Stimulated activated CD8-positive, alpha-beta memory T cell treated with anti-CD3 and anti-CD28 coated beads, Interleukin-2, amount 100 ng/mL, for 48 hours (primary cell): ENCODE data around the gene WDR59.

Experiments
- DNase-seq, 2 donors: peaks; one replicate each; pipeline ENCODE4 v3.0.0-alpha.2; 2020; ENCODE audit warnings: low read depth in 2 of 2

Gene WDR59

DNA sequence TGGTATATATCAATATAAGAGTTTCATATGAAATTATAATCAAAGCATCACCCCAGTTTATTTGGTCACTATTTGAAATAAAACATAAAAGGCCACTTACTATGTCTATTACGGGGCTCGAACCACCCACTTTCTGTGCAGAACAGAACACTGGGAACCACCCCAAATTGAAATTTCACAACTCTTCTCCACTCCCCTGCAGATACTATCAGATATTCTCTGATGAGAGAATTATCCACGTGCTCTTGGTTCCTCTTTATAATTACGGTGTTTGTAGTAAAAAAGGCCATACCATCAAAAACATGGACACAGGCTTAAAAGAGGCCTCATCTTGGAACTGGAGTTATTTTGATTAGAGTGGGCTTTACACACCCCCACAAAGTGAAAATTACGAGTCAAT lies 82.8 kb downstream of the WDR59 start:
- no peak for DNase-seq

DNA sequence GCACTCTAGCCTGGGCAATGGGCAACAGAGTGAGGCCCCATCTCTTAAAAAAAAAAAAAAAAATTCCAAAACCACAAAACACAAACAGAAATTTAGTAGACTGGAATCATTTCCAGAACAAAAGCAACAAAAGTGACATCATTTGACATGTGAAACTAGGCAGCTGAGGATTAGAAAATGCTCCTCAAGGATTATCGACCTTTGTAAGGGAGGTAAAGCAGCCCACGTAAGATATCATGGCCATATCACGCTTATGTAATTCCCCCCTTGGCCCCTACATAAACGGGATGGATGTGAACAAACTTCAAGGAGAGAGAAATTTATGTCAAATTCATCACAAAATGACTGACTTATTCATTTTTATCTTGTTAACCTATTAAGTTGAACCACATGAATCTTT lies 83.3 kb downstream of the WDR59 start:
- DNase-seq: no peak

DNA sequence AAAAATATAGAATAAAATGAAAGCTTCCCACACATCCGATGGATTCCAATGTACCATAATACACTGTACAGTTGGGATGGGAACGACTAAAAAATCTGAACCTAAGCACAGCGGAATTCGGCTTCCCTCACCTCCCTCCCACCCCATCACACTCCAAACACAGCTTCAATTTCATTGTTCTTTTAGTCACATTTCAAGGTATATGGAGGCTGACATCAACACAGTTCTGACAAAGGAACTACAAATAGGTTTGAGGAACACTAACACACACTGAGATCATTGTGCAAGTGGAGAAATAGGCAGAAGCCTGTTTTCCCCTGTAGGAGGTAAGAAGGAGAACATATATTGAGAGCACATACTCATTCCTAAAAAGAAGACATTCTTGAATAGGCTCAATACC lies 85.1 kb downstream of the WDR59 start:
- DNase-seq: no peak

DNA sequence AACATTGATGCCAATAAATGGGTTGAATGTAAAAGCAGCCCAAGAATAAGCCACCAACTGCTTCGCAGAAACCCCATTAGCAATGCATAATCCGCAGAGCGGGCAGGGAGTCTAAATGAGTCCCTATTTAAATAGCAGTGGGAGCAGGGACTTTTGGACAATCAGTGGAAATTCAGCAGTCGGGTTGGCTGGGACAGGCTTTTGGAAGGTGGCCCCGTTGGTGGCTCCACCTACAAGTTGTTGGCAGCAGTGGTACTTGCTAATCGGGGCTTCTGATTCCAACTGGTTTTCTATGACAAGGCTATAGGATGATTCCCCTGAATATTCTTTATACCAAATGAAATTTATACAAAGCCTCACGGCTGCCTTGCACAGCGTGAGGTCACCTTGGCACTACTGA lies 86.3 kb downstream of the WDR59 start:
- DNase-seq: no peak

DNA sequence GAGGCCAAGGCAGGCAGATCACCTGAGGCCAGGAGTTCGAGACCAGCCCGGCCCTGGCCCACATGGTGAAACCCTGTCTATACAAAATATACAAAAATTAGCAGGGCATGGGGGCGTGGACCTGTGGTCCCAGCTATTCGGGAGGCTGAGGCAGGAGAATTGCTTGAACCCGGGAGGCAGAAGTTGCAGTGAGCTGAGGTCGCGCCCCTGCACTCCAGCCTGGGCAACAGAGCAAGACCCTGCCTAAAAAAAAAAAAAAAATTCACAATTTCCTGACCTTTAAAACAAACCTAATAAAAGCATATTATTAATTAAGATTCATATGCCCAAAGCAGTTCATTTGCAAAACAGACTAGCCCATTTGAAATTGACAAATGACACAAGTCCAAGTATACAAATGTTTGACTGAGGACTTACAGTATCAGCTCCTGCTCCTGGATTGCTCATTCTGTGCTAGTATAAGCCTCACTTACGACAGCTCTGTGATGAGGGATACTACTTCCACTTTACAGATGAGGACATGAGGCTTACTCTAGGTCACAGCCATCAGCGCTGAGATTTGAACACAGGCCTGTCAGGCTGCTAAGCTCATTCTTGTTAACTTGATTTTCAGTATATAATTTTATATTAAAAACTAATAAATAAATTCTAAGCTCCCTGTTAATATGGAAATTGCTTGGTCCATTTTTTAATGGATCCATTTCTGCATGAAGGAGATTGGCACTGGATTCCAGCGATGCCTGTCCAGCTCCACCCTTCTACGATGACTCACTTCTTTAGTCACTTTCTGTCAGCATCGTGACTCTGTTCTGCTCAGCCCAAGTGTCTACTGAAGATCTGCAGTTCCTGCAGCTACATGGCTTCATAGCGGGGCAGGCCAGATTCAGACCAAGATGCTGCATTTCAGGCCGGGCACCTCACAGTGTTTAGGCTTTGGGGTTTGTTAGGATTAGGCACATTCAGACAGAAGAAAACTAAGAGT lies 88.2 kb downstream of the WDR59 start:
- no peak for DNase-seq

DNA sequence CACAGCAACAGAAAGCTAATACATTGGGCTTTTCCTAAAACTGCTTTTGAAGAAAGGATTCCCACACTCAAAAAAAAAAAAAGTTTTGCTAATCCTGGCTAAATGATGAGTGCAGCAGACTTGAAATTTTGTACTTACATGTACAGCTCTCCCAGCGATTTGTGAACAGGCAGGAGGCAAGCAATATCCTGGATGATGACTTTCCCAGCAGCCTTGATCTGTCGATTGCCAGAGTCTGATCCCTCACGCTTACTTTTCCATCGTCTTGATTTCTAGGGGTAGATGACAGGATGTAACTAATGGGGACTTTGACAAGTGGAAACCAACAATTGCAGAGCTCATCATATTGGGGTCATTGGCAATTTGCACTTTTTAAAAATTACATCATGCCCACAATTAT lies 91.4 kb downstream of the WDR59 start:
- DNase-seq: no peak

DNA sequence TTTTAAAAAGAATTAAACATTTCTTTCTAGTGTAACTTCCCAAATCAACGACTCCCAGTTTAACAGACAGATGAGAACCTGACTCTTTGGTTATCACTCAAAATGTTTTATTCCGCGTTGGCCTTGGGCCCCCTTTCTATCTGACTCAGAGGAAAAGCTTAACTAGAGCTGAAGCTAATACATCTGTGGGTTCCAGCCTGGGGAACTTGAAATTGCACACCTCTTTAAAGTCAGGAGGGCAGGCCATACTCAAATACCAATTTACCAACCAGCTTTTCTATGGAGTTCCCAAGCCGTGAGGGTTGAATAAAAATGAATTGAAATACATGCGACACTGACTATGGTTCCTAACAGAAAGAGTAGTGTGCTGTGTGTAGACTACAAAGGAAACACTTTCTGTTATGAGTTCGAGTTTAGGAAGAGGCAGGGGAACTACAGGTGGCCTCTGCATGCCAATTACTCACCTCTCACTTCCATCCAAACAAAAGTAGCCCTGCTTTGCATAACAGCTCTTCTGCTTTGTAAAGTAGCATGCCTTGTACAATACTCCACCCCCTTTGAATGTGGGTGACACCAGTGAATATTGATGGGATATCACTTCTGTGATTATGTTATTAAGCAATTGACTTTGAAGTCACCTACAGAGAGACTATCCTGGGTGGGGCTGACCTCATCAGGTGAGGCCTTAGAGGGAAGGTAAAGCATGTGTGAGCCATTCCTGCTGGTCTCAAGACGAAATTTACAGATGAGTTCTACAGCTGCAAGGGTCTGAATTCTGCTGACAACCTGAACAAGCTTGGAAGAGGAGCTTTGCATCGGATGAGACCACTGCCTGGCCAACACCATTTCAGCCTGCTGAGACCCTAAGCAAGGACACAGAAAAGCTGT lies 92.1 kb downstream of the WDR59 start:
- no peak for DNase-seq

DNA sequence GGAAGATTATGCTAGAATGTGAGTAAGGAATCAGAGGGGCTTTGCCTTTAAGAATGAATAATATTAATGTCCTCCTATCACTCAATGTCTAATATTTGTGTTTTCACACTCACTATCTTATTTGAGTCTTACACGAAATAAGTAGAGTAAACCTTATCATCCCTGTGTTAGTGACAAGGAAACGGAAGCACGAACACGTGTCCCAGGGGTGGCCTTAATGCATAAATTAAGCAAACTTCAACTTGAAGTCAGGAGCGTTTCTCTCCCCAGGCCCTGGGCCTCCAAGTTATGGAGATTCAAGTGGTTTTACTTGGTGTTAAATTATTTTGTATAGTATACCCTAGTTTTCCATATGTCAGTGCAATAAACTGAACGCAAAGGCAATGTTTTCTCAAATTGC lies 96.0 kb downstream of the WDR59 start:
- DNase-seq: no peak

DNA sequence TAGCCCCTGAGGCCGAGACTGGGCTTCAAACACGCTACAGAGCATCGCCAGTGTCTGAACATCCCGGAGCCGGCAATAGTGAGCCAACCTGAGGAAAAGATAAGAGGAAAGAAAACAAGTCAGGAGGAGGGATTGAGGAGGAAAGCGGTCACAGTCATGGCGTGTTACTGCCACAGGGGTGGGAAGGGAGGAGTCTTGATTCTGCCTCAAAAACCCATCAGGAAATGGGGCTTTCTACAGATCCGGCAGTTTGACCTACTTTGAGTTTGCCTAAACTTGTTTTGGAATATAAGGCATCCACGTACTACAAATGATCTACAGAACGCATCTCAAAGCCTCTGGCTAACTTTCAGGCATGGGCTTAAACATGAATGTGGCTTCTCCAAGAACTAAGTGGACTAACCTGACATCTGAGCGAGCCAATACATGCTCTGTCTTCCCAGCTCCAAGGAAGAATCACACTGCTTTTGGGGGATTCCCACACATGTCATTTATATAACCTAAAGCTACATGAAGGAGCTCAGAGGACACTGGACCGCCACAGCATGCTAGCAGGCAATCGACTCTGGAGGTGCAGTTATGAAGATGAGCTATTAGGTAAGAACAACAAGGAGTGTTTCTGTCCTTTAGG lies 96.6 kb downstream of the WDR59 start:
- DNase-seq: no peak

DNA sequence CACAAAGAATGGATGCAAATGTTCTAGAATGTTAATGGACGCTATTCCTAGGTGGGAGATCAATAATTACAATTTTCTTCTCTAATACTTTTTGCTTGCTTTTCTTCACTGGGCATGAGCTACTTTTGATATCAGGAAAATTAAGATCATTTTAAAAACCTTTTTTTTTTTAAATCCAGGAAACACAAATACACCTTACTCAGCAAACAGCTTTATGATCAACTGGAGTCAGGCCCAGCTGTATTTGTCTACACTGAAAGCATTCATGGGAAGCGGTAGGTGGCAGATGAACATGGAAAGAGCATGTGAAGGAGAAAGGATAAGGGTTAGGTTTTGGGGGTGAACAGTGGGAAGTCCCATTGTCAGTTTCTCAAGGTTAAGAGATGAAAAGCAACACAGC lies 97.8 kb downstream of the WDR59 start:
- DNase-seq: no peak

DNA sequence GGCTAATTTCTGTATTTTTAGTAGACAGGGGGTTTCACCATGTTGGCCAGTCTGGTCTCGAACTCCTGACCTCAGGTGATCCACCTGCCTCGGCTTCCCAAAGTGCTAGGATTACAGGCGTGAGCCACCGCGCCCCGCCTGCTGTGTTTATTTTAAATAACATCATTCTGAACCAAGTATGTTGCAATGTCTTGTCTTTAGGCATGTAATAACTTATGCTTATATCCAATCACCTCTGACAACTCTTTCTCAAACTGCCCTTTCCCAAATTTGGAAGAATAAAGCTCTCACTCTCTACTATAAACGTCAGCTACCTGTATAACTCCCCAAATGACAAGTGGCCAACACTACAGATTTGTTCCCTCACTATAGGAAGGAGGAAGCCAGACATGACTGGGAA lies 107.2 kb downstream of the WDR59 start:
- no peak for DNase-seq

DNA sequence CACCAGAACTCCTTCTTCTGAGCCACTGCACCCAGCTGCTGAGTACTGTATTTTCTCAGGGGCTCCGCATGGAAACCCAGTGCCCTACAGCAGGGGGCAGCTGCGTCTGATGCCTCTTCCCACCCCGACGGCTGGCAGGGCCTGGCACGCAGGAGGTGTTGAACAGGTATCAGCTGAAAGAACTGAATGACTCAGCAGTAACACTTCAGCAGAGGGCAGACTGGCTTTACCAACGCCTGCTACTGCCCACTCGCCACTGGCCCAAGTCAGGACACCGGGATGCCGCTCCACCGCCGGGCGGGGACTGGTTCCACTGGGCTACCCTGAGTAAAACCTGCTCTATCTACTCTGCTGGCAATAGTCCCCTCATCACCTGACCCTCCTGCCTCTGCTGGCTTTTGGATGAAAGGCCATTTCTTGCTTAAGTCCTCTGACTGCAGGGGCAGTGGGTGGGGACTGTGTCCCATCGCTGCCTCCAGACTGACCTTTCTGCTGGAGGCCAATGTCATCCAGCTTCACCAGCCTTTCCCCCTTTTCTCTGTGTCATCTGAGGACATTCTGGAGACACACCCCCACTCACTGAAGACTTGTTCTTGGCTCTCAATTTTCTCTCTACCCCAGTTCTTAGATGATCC lies 109.9 kb downstream of the WDR59 start:
- DNase-seq: no peak

DNA sequence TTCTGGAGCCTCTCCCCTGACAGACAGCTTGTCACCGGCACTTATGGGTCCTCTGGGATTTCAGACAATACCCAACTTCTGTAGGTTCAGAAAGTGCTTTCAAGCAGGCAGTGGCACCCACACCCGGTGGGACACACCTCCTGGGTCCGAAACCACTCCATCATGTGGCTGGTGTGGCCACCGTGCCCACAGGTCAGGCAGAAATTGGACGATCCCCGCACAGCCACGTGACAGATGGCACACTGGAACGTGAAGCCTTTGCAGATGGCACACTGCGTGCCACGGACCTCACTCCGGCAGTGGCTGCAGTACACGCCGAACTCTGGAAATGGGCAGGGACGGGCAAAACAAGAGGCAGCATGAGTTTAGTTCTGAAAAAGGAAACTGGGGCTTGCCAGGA lies 110.8 kb downstream of the WDR59 start:
- DNase-seq: no peak

DNA sequence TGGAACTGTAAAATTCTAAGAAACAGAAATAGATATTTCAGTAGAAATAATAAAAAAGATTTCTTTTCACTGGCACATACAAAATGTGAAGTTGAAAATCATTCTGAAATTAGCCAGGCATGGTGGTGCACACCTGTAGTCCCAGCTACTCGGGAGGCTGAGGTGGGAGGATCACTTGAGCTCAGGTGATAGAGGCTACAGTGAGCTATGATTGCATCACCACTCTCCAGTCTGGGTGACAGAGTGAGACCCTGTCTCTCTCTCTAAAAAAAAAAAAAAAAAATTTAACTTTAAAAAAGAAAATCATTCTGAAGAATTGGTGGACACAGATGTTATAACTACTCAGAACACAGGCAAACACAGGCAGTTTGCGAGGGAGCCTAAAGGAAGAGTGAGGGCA lies 112.6 kb downstream of the WDR59 start:
- no peak for DNase-seq

DNA sequence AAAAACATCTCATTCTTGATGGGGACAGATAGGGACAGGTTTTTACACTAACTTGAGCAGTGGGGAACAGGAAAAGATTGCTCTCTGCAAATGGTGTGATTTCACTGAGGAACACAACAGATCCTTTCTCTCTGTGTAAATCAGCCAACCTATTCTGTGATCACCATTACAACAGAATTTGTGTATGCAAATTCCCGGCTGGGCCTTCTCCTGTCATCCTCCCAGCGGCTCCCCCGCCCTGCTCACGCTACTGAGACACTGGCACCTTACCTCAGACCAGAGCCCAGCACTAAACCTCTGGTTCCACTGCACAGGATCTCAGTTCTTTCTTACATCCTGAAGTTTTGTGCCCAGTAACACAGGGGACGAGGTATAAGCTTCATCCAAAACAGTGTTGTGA lies 113.3 kb downstream of the WDR59 start:
- no peak for DNase-seq

DNA sequence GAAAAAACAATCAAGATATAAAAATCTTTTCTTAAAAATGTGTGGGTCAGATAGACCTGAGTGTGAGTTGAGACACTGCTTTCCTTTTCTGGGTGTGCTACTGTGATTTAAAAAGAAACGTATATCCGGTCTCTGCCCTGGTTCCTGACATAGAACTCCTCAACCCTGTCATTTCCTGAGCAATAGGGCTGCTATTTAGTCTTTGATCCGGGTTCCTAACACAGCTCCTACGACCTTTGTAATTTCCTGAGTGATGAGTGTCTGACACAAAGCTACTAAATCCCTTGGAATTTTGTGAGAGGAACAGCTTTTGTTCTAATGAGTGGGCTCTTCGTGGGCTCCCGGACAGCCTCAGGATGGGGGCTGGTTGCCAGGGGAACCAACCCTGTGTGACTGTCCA lies 116.4 kb downstream of the WDR59 start:
- DNase-seq: no peak

DNA sequence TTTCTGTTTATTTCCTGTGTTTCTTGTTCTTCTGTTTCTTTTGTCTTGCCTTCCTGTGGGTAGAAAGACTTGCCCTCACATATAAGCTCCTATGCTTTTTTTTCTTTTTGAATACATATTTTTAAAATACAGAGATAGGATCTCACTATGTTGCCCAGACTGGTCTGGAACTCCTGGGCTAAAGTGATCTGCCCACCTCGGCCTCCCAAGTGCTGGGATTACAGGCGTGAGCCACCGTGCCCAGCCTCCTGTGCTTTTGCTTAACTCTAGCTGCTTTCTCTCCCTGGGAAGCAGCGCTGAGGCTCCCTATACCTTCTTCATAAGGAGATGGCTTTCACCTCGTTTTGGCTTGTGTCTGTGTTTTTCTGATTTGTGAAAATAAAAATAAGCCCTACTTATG lies 116.9 kb downstream of the WDR59 start:
- no peak for DNase-seq

DNA sequence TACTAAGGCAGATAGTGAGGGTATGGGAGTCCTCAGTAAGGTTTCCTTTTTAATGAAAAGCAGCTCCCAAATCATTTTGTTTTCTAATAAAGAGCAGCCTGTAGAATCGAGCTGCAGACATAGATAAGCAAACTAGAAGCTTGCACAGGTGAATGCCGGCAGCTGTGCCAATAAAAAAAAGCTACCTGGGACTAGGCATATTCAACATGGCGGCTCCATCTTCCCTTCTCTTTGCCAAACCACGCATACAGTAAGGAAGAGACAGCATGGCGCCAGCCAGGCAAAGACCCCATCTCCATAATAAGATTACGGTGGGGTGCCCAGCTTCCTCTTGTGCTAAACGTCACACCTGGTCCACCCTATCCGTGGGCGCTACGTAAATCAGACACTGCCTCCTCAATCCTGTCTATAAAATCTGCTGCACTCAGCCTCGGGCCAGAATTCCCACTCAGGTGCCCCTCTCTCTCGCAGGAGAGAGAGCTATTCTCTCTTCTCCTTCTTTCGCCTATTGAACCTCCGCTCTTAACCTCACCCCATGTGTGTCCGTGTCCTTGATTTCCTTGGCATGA lies 117.6 kb downstream of the WDR59 start:
- no peak for DNase-seq

DNA sequence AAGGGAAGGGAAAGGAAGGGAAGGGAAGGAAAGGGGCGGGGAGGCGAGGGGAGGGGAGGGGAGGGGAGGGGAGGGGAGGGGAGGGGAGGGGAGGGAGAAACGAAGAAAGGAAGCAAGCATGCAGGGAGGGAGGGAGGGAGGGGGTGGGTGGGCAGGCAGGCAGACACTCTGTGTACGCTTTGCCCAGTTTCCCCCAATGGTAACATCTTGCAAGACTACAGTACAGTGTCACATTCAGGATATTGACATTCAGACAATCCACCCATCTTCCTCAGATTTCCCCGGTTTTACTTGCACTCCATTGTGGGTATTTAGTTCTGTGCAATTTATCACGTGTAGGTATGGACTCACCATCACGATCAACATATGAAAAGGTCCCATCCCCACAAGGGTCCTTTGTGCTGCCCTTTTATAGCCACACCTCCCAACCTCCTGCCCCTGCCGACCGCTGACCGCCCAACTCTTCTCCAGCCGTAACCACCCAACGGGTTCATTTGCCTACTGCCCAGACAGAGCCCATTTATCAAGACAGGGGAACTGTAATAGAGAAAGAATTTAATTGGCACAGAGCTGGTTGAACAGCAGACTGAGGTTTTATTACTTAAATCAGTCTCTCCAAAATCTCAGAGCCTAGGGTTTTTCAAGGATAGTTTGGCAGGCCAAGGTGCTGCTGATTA lies 118.9 kb downstream of the WDR59 start:
- DNase-seq: no peak

DNA sequence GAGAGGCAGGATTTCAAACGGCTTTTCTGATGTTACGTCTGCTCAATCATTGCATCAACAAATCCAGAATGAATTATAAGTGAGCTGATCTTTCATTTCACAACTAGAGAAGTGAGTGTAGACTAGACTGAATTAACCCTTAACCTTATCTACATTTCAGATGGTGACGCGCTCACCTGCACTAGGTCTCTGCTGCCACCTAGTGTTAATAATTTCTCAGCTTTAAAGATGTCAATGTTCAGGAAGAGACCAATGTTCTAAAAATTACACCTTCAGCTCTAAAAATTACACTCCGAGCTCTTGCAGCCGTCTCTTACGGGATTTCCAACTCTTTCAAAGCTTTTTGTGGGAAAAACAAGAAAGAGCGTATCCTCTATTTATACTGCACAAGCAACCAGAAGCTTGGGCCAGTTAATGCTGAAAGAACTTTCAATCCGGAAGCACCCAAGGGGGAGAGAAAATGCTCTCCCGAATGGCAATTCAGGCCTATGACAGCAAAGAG lies 122.1 kb downstream of the WDR59 start:
- no peak for DNase-seq

DNA sequence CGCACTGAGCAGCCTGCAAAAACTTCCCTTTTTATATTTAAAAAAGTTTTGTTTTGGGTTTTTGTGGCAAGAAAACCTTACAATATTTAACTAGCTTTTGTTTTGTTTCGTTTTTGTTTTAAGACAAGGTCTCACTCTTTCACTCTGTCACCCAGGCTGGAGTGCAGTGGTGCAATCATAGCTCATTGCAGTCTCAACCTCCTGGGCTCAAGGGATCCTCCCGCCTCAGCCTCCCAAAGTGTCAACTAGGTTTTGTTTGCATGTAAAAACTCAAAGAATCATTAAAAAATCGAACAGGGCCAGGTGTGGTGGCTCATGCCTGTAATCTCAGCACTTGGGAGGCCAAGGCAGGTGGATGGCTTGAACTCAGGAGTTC lies 132.4 kb downstream of the WDR59 start:
- no peak for DNase-seq
